Measurements from ENCODE around the gene VAC14. TPM values are rescaled to one million over a fixed set of nuclear protein-coding genes. Genes with fewer than 3 reads are reported as not detected.

The VAC14 gene
- polyA plus RNA-seq, 1 of the 3 experiments (the other 2 are of a cell fraction), result 33.2 TPM

DNA sequence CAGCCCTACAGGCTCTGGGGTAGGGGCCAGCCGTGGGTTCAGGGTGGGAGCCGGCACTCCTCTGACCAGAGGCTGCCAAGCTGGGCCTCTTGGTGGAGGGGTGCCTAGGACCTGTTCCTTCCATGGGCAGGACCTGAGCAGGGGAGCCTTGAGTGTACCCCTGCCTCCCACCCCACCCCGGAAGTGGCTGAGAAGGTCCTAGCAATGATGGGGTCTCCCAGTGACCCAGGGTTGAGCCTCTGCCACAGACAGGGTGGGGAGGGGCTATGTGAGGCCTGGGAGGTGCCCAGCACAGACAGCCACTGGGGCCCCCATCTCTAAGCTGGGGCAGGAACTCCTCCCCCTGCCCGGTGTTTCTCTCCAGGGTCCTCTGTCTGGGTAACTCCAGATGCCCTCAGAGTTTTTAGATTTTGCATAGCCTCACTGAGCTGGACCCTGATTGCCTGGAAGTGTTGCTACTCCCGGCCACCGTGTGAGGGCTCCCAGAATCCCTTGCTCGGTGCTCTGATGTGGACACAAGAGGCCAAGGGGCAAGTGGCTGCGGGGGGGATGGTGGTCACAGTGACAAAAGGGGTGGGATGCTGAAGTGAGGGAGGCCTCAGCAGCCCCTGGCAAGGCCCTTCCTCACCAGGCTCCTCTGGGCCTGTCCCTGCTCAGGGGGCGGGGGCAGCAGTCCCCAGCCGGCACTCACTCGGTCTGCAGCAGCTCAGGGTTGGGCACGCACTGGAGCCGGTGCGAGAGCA, 108.7 kb downstream of the VAC14 start:
- Histone ChIP-seq H3F3A (replicated peaks; ENCODE audit: insufficient read depth) (peaks cover 12% of the 10 kb centered on the region), H3K4me1 (ENCODE audit: control insufficient read depth in 1 of 2, insufficient read depth in 2 of 2, low read depth in 1 of 2, low read length in 1 of 2) (peaks cover 62 to 100% of the 10 kb centered on the region in 2 experiments), H3K4me3 (ENCODE audit: low read depth in 2 of 2, low read length in 1 of 2) (no peak overlapping the region), H4K20me1 (ENCODE audit: insufficient read depth) (no peaks in the 10 kb centered on the region), H3K27me3 (ENCODE audit: insufficient read depth) (no peaks in the 10 kb centered on the region), H3K36me3 (replicated peaks in 1 of 2; ENCODE audit: control insufficient read depth in 1 of 2, insufficient read depth in 2 of 2, low read length in 1 of 2) (no peaks in the 10 kb centered on the region), H3K79me2 (ENCODE audit: insufficient read depth) (no peaks in the 10 kb centered on the region), H3K4me2 (peak overlapping the region; percentile 74), H2AFZ (ENCODE audit: low read depth) (no peak overlapping the region), H3K27ac (ENCODE audit: low read depth in 2 of 2, low read length in 1 of 2) (peak overlapping the region; percentile 88 to 98), H3K9me3 (no peaks in the 10 kb centered on the region), H3K9me2 (no peaks in the 10 kb centered on the region), H3K9ac (peak overlapping the region; percentile 81)
- CTCF ChIA-PET, result interaction anchor here (1.0 to 2.4 kb wide), 5 partner anchors 17 to 79 kb away, joined by 4 to 12 read pairs (median 4); no protein-coding TSS in a partner anchor
- WGBS (ENCODE audit: low lambda C conversion rate), result 77% methylated on average over 7 of the region's 14 CpGs
- POLR2A ChIA-PET, result interaction anchor here (0.7 to 1.6 kb wide), 3 partner anchors 11 to 930 kb away, joined by 3 to 4 read pairs (median 4); no protein-coding TSS in a partner anchor
- no peak for DNase-seq
- TF ChIP-seq MXI1 (IDR thresholded peaks at IDR 0.05; ENCODE audit: low read depth, low read length) (no peak), MEF2A (IDR thresholded peaks at IDR 0.05; ENCODE audit: borderline replicate concordance, low read depth) (no peak; the same call in 1 of the 2 replicates), YY1 (IDR thresholded peaks at IDR 0.05; ENCODE audit: low read depth) (no peak)

DNA sequence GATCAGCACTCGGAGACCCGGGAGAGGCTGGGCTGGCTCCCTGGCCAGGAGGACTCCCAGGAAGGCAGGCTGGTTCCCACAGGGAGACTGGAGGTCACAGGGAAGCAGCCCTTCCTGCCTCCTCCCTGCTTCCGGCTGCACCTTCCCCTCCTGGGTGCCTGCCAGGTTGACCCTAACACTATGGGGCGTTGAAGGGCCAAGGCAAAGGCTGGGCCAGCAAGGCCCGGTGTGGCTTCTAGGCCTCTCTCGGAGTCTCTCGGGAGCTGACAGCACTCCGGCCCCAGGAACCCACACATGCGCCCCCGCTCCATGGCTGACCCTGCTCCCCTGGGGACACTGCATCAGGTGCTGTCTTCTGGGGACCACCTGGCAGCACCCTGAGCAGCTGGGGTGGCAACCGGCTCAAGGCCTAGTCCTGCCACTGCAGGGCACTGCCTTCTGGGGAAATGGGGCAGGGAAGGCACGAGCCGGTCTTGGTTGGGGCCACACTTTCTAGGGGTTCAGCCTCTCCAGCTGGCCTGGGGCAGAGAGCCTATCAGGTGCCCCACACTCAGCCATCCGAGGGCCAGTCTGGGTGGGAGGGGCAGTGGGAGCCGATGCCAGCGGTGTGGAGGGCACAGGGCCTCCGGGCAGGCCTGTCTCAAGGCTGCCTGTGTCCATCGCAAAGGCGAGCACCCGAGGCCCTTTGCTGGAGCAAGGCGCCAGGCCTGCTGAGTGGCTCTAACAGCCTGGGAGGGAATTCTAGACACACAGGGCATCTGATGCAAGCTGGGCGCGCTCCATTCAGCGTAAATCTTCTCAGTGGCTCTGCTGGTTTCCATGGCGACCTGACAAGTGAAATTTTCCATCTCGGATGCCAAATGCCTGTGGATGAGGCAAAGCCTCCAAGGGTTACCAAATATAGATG, 109.5 kb downstream of the VAC14 start:
- peaks cover 70 to 100% of the 10 kb centered on the region in 2 experiments for H3K4me1 ChIP-seq (ENCODE audit: control insufficient read depth in 1 of 2, insufficient read depth in 2 of 2, low read depth in 1 of 2, low read length in 1 of 2)
- DNase-seq, result peak; percentile 86
- peak overlapping the region; percentile 74; the same call in 1 of the 2 replicates for H3K4me2 ChIP-seq
- H3K27ac ChIP-seq (ENCODE audit: low read depth in 2 of 2, low read length in 1 of 2), result peak overlapping the region; percentile 88 to 98
- ChIA-PET CTCF (interaction anchor here (1.0 to 2.4 kb wide), 6 partner anchors 23 to 80 kb away, joined by 3 to 12 read pairs (median 6); no protein-coding TSS in a partner anchor), POLR2A (interaction anchor here (0.7 to 1.6 kb wide), 3 partner anchors 12 to 929 kb away, joined by 3 to 4 read pairs (median 4); no protein-coding TSS in a partner anchor)
- H3K9me2 ChIP-seq, result no peaks in the 10 kb centered on the region
- H2AFZ ChIP-seq (ENCODE audit: low read depth), result no peak overlapping the region; the same call in 1 of the 2 replicates
- no peaks in the 10 kb centered on the region for H3K9me3 ChIP-seq
- H3K9ac ChIP-seq, result peak overlapping the region; percentile 81
- 48% methylated on average over 8 of the region's 26 CpGs for WGBS (ENCODE audit: low lambda C conversion rate)
- H3K4me3 ChIP-seq (ENCODE audit: low read depth in 2 of 2, low read length in 1 of 2), result no peak overlapping the region
- peaks cover 12% of the 10 kb centered on the region for H3F3A ChIP-seq (replicated peaks; ENCODE audit: insufficient read depth)
- no peaks in the 10 kb centered on the region for H3K79me2 ChIP-seq (ENCODE audit: insufficient read depth)
- no peaks in the 10 kb centered on the region for H3K27me3 ChIP-seq (ENCODE audit: insufficient read depth)
- no peaks in the 10 kb centered on the region for H3K36me3 ChIP-seq (replicated peaks in 1 of 2; ENCODE audit: control insufficient read depth in 1 of 2, insufficient read depth in 2 of 2, low read length in 1 of 2)
- H4K20me1 ChIP-seq (ENCODE audit: insufficient read depth), result no peaks in the 10 kb centered on the region
- TF ChIP-seq TEAD4 (IDR thresholded peaks at IDR 0.05; ENCODE audit: borderline replicate concordance, insufficient read depth) (no peak), FOSL2 (IDR thresholded peaks at IDR 0.05; ENCODE audit: borderline replicate concordance, low read depth) (0 out of 2 replicates have a peak, but pooled peaks have one; percentile 12), RCOR1 (IDR thresholded peaks at IDR 0.05; ENCODE audit: low read length) (peak; percentile 42; the same call in 1 of the 2 replicates), EZH2phosphoT487 (IDR thresholded peaks at IDR 0.05; ENCODE audit: borderline replicate concordance, low read depth) (no peak), SIN3A (IDR thresholded peaks at IDR 0.05; ENCODE audit: borderline replicate concordance, low read depth, low read length) (peak; percentile 44; the same call in 1 of the 2 replicates), SMC3 (IDR thresholded peaks at IDR 0.05; ENCODE audit: low read depth, low read length) (no peak), NRF1 (IDR thresholded peaks at IDR 0.05; ENCODE audit: low read depth, low read length) (no peak), YY1 (IDR thresholded peaks at IDR 0.05; ENCODE audit: low read depth) (no peak)
- TF ChIP-seq, protein P1, sequence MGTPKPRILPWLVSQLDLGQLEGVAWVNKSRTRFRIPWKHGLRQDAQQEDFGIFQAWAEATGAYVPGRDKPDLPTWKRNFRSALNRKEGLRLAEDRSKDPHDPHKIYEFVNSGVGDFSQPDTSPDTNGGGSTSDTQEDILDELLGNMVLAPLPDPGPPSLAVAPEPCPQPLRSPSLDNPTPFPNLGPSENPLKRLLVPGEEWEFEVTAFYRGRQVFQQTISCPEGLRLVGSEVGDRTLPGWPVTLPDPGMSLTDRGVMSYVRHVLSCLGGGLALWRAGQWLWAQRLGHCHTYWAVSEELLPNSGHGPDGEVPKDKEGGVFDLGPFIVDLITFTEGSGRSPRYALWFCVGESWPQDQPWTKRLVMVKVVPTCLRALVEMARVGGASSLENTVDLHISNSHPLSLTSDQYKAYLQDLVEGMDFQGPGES (IDR thresholded peaks at IDR 0.05; ENCODE audit: low read depth, low read length), result no peak
- TF ChIP-seq, protein P2, sequence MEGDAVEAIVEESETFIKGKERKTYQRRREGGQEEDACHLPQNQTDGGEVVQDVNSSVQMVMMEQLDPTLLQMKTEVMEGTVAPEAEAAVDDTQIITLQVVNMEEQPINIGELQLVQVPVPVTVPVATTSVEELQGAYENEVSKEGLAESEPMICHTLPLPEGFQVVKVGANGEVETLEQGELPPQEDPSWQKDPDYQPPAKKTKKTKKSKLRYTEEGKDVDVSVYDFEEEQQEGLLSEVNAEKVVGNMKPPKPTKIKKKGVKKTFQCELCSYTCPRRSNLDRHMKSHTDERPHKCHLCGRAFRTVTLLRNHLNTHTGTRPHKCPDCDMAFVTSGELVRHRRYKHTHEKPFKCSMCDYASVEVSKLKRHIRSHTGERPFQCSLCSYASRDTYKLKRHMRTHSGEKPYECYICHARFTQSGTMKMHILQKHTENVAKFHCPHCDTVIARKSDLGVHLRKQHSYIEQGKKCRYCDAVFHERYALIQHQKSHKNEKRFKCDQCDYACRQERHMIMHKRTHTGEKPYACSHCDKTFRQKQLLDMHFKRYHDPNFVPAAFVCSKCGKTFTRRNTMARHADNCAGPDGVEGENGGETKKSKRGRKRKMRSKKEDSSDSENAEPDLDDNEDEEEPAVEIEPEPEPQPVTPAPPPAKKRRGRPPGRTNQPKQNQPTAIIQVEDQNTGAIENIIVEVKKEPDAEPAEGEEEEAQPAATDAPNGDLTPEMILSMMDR (IDR thresholded peaks at IDR 0.05), result no peak
- TF ChIP-seq, protein P3, sequence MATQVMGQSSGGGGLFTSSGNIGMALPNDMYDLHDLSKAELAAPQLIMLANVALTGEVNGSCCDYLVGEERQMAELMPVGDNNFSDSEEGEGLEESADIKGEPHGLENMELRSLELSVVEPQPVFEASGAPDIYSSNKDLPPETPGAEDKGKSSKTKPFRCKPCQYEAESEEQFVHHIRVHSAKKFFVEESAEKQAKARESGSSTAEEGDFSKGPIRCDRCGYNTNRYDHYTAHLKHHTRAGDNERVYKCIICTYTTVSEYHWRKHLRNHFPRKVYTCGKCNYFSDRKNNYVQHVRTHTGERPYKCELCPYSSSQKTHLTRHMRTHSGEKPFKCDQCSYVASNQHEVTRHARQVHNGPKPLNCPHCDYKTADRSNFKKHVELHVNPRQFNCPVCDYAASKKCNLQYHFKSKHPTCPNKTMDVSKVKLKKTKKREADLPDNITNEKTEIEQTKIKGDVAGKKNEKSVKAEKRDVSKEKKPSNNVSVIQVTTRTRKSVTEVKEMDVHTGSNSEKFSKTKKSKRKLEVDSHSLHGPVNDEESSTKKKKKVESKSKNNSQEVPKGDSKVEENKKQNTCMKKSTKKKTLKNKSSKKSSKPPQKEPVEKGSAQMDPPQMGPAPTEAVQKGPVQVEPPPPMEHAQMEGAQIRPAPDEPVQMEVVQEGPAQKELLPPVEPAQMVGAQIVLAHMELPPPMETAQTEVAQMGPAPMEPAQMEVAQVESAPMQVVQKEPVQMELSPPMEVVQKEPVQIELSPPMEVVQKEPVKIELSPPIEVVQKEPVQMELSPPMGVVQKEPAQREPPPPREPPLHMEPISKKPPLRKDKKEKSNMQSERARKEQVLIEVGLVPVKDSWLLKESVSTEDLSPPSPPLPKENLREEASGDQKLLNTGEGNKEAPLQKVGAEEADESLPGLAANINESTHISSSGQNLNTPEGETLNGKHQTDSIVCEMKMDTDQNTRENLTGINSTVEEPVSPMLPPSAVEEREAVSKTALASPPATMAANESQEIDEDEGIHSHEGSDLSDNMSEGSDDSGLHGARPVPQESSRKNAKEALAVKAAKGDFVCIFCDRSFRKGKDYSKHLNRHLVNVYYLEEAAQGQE (IDR thresholded peaks at IDR 0.05; ENCODE audit: low read depth, low read length), result no peak; the same call in 1 of the 2 replicates
- TF ChIP-seq, protein P4, sequence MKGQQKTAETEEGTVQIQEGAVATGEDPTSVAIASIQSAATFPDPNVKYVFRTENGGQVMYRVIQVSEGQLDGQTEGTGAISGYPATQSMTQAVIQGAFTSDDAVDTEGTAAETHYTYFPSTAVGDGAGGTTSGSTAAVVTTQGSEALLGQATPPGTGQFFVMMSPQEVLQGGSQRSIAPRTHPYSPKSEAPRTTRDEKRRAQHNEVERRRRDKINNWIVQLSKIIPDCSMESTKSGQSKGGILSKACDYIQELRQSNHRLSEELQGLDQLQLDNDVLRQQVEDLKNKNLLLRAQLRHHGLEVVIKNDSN (IDR thresholded peaks at IDR 0.05; ENCODE audit: borderline replicate concordance, low read depth), result no peak

All from SK-N-SH (cell line).